Fibroblast of lung (primary cell): ENCODE results near the gene ZNF880. TPM values are rescaled to one million over a fixed set of nuclear protein-coding genes. Genes with fewer than 3 reads are reported as not detected.

ENCODE experiments used
- DNase-seq, 2 donors: peaks; one replicate each; pipeline versions ENCODE4 v3.0.0 to v3.0.0-alpha.2; 2010; ENCODE audit warnings: low read depth in 2 of 2
- H2AFZ ChIP-seq: 2 replicates; pipeline ENCODE4 v1.5.1; 2012; ENCODE audit warnings: low read length, control low read depth, inconsistent platforms
- H3K27ac ChIP-seq: 2 replicates; pipeline ENCODE4 v1.5.1; 2011; ENCODE audit warnings: low read length, control low read depth; ENCODE audit not compliant: insufficient read depth
- H3K27me3 ChIP-seq: 2 replicates; pipeline ENCODE4 v1.5.1; 2011; ENCODE audit warnings: mild to moderate bottlenecking, low read length; ENCODE audit not compliant: control insufficient read depth, insufficient read depth
- H3K36me3 ChIP-seq: 2 replicates; pipeline ENCODE4 v1.5.1; 2011; ENCODE audit warnings: low read length; ENCODE audit not compliant: control insufficient read depth, insufficient read depth
- H3K4me1 ChIP-seq: 2 replicates; pipeline ENCODE4 v1.5.1; 2011; ENCODE audit warnings: low read length; ENCODE audit not compliant: control insufficient read depth, insufficient read depth; ENCODE audit errors: extremely low read depth
- H3K4me2 ChIP-seq: 2 replicates; pipeline ENCODE4 v1.5.1; 2011; ENCODE audit warnings: low read length, control low read depth; ENCODE audit not compliant: insufficient read depth; ENCODE audit errors: extremely low read depth
- H3K4me3 ChIP-seq, 4 experiments: fragments of 200-600 bp in 1 of 4; sonication (generic) in 1 of 4; replicated peaks in 1 of 4; 2 replicates each; pipeline ENCODE4 v1.5.1; 2011 to 2016; ENCODE audit warnings: low read length in 4 of 4, low read depth in 3 of 4, mild to moderate bottlenecking in 3 of 4, control low read depth in 2 of 4, inconsistent platforms in 1 of 4, mixed read lengths in 1 of 4; ENCODE audit not compliant: insufficient read depth in 1 of 4; ENCODE audit errors: control extremely low read depth in 1 of 4
- H3K79me2 ChIP-seq: 2 replicates; pipeline ENCODE4 v1.5.1; 2012; ENCODE audit warnings: mild to moderate bottlenecking, low read length, inconsistent platforms; ENCODE audit not compliant: control insufficient read depth, insufficient read depth
- H3K9ac ChIP-seq: 2 replicates; pipeline ENCODE4 v1.5.1; 2011; ENCODE audit warnings: mild to moderate bottlenecking, low read length, control low read depth; ENCODE audit not compliant: insufficient read depth
- H3K9me3 ChIP-seq: 2 replicates; pipeline ENCODE4 v1.5.1; 2012; ENCODE audit warnings: low read depth, low read length; ENCODE audit not compliant: control insufficient read depth, insufficient read depth
- H4K20me1 ChIP-seq: 2 replicates; pipeline ENCODE4 v1.5.1; 2011; ENCODE audit warnings: low read length; ENCODE audit not compliant: control insufficient read depth, insufficient read depth; ENCODE audit errors: extremely low read depth
- EZH2 ChIP-seq: IDR thresholded peaks from 2 replicates; pipeline ENCODE4 v1.5.1; 2012; ENCODE audit warnings: low read length, control low read depth, mild to moderate bottlenecking; ENCODE audit errors: missing control alignments
- polyA plus RNA-seq, 2 donors: library from polyadenylated mRNA; depleted of rRNA in 1 of 2; stranded (reverse) in 1 of 2; unstranded in 1 of 2; fragments of >200 nt; gene quantifications; 2 replicates each; pipeline ENCODE4 v1.2.1, GENCODE V29; 2011 to 2012; ENCODE audit warnings: missing spikeins in 1 of 2
- total RNA-seq: library from RNA; depleted of rRNA; stranded (reverse); fragments of >200 nt; gene quantifications from 2 replicates; pipeline ENCODE4 v1.2.1, GENCODE V29; 2014
- TF ChIP-seq, protein P1 (sequence below), 2 donors: IDR thresholded peaks in 1 of 2; conservative IDR thresholded peaks in 1 of 2; 1 replicate in 1 of 2; 2 replicates in 1 of 2; pipeline ENCODE4 v1.5.1; 2011 to 2012; ENCODE audit warnings: low read length in 2 of 2, control low read depth in 1 of 2, inconsistent platforms in 1 of 2, low read depth in 1 of 2, mild to moderate bottlenecking in 1 of 2

ZNF880 gene
- total and polyA plus RNA-seq, 2 donors (not counting 1 experiment from before 2014, with no cell fraction given): 21.8 to 24.8 TPM

DNA sequence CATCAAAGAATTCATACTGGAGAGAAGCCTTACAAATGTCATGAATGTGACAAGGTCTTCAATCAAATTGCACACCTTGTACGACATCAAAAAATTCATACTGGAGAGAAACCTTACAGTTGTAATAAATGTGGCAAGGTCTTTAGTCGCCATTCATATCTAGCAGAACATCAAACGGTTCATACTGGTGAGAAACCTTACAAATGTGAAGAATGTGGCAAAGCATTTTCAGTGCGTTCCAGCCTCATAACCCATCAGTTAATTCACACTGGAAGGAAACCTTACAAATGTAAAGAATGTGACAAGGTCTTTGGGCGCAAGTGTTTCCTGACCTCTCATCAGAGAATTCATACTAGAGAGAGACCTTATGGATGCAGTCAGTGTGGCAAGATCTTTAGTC lies 46.0 kb downstream of the ZNF880 start:
- Histone ChIP-seq H3K27me3 (no peaks in the 10 kb centered on the region), H2AFZ (no peak overlapping the region), H3K9me3 (no peaks in the 10 kb centered on the region), H3K79me2 (no peaks in the 10 kb centered on the region), H3K4me1 (no peaks in the 10 kb centered on the region), H3K9ac (no peak overlapping the region), H4K20me1 (no peaks in the 10 kb centered on the region), H3K4me2 (no peak overlapping the region), H3K4me3 (no peak overlapping the region), H3K36me3 (no peaks in the 10 kb centered on the region), H3K27ac (no peak overlapping the region)
- TF ChIP-seq, protein P1, sequence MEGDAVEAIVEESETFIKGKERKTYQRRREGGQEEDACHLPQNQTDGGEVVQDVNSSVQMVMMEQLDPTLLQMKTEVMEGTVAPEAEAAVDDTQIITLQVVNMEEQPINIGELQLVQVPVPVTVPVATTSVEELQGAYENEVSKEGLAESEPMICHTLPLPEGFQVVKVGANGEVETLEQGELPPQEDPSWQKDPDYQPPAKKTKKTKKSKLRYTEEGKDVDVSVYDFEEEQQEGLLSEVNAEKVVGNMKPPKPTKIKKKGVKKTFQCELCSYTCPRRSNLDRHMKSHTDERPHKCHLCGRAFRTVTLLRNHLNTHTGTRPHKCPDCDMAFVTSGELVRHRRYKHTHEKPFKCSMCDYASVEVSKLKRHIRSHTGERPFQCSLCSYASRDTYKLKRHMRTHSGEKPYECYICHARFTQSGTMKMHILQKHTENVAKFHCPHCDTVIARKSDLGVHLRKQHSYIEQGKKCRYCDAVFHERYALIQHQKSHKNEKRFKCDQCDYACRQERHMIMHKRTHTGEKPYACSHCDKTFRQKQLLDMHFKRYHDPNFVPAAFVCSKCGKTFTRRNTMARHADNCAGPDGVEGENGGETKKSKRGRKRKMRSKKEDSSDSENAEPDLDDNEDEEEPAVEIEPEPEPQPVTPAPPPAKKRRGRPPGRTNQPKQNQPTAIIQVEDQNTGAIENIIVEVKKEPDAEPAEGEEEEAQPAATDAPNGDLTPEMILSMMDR (conservative IDR thresholded peaks at IDR 0.05 in 1 of 2, IDR thresholded peaks at IDR 0.05 in 1 of 2; ENCODE audit: low read depth in 1 of 2, low read length in 2 of 2): no peak
- no peak for DNase-seq

DNA sequence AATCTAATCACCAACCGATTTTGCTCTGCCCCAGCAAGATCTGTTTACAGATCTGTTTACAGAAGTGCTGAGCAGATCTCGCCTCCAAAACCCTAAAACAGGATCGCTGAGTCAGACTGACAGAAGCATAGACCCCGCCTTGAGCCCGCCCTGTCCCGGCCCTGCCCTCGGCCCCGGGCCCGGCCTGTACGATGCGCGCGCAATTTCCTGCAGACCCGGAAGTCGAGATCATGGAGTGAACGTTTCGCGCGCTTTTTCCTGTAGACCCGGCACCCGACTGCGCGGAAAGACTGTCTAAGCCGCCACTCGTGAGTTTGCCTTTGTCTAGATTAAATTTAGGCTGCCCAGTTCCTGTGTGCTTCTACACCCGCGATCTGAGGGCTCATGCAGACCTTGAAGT lies 59.2 kb downstream of the ZNF880 start, which contains the start of gene ZNF534:
ZNF534 (plus strand) TSS at position 212 of the 400 bp plus-strand sequence. CDS start 2,327 bp downstream, outside the sequence.
- no peak within 1 kb of the TSS for H3K27ac ChIP-seq
- DNase-seq: no peak
- H3K36me3 ChIP-seq: no peaks in the 10 kb centered on the region
- no peaks in the 10 kb centered on the region for H3K4me1 ChIP-seq
- H3K27me3 ChIP-seq: no peaks in the 10 kb centered on the region
- H3K9me3 ChIP-seq: no peaks in the 10 kb centered on the region
- H2AFZ ChIP-seq: no peak within 1 kb of the TSS
- H4K20me1 ChIP-seq: no peaks in the 10 kb centered on the region
- H3K4me2 ChIP-seq: no peak within 1 kb of the TSS
- TF ChIP-seq, protein P1 (conservative IDR thresholded peaks at IDR 0.05 in 1 of 2, IDR thresholded peaks at IDR 0.05 in 1 of 2; ENCODE audit: low read depth in 1 of 2, low read length in 2 of 2): no peak
- no peak for TF ChIP-seq EZH2
- no peak within 1 kb of the TSS for H3K4me3 ChIP-seq
- no peak within 1 kb of the TSS for H3K9ac ChIP-seq
- no peaks in the 10 kb centered on the region for H3K79me2 ChIP-seq

Other genes with a start within 250 kb of the ZNF880 start
- 11.3 and 12.4 TPM in 2 replicates for gene ZNF616, start 230.0 kb upstream of the ZNF880 start, total RNA-seq
- gene ZNF616, start 230.0 kb upstream of the ZNF880 start, polyA plus RNA-seq: 5.5 and 6.8 TPM in 2 replicates
- 10.0 and 13.2 TPM in 2 replicates for gene ZNF836, start 198.3 kb upstream of the ZNF880 start, total RNA-seq
- gene ZNF836, start 198.3 kb upstream of the ZNF880 start, polyA plus RNA-seq: 3.1 and 5.9 TPM in 2 replicates
- 86.8 and 115 TPM in 2 replicates for gene PPP2R1A, start 179.9 kb upstream of the ZNF880 start, total RNA-seq
- gene PPP2R1A, start 179.9 kb upstream of the ZNF880 start, polyA plus RNA-seq: 171 and 210 TPM in 2 replicates
- 11.6 and 13.7 TPM in 2 replicates for gene ZNF766, start 100.3 kb upstream of the ZNF880 start, total RNA-seq
- gene ZNF766, start 100.3 kb upstream of the ZNF880 start, polyA plus RNA-seq: 8.7 and 13.4 TPM in 2 replicates
- 4.9 and 5.9 TPM in 2 replicates for gene ZNF480, start 72.8 kb upstream of the ZNF880 start, total RNA-seq
- gene ZNF480, start 72.8 kb upstream of the ZNF880 start, polyA plus RNA-seq: 7.6 and 7.7 TPM in 2 replicates
- 3.3 and 5.3 TPM in 2 replicates for gene ZNF610, start 33.7 kb upstream of the ZNF880 start, total RNA-seq
- 1.8 and 3.0 TPM in 2 replicates for gene ZNF610, start 33.7 kb upstream of the ZNF880 start, polyA plus RNA-seq
- 21.3 and 32.2 TPM in 2 replicates for gene ZNF528, start 27.9 kb downstream of the ZNF880 start, total RNA-seq
- gene ZNF528, start 27.9 kb downstream of the ZNF880 start, polyA plus RNA-seq: 13.6 and 22.9 TPM in 2 replicates
- under 0.01 and 0.17 TPM in 2 replicates for gene ZNF534, start 59.2 kb downstream of the ZNF880 start, total RNA-seq
- gene ZNF534, start 59.2 kb downstream of the ZNF880 start, polyA plus RNA-seq: 0.05 and 0.06 TPM in 2 replicates
- gene ZNF578, start 83.6 kb downstream of the ZNF880 start, total RNA-seq: 5.1 and 9.6 TPM in 2 replicates
- gene ZNF578, start 83.6 kb downstream of the ZNF880 start, polyA plus RNA-seq: 1.8 and 2.3 TPM in 2 replicates
- gene ZNF808, start 157.7 kb downstream of the ZNF880 start, total RNA-seq: 17.7 and 23.1 TPM in 2 replicates
- gene ZNF808, start 157.7 kb downstream of the ZNF880 start, polyA plus RNA-seq: 6.0 and 6.1 TPM in 2 replicates
- gene ZNF701, start 200.4 kb downstream of the ZNF880 start, total RNA-seq: 12.6 and 18.8 TPM in 2 replicates
- 5.7 and 6.8 TPM in 2 replicates for gene ZNF701, start 200.4 kb downstream of the ZNF880 start, polyA plus RNA-seq